K562 (cell line): ENCODE results near the gene TBL1XR1. TPM values are rescaled to one million over a fixed set of nuclear protein-coding genes. Genes with fewer than 3 reads are reported as not detected.
A peak's percentile ranks its signal among the peaks of the same experiment; 100 is the strongest.

ENCODE experiments used
- ATAC-seq: fragments of 200-7000 bp; cut with Tn5 transposase; 3 replicates; pipeline ENCODE4 v1.9.1; 2020; ENCODE audit warnings: moderate library complexity
- BruUV-seq: library from RNA; stranded (reverse); fragments of 400-500 nt; replicated peaks from 2 replicates; lab custom pipeline; 2021; lab: Mats Ljungman, UMichigan
- CTCF ChIA-PET: fragments of 300-600 bp; formaldehyde crosslinking; extraction: SDS; loops from one replicate; lab custom pipeline; 2021; ENCODE audit warnings: low intra/inter-chr PET ratio; lab: Yijun Ruan, JAX
- POLR2A ChIA-PET: fragments of 300-600, 350-650 bp; sonication (Branson Sonifier 250); formaldehyde crosslinking; extraction: SDS; loops from one replicate; lab custom pipeline; 2021; ENCODE audit warnings: antibody characterized with exemption, inconsistent platforms; lab: Yijun Ruan, JAX
- DNase-seq, 4 experiments: peaks; one replicate each; pipeline versions ENCODE4 v3.0.0 to v3.0.0-alpha.2; 2011 to 2018; ENCODE audit warnings: low spot score in 3 of 4, mixed read lengths in 3 of 4; ENCODE audit errors: extremely low read depth in 1 of 4
- FAIRE-seq: peaks from 2 replicates; lab custom pipeline; 2011; peaks lifted over from hg19 to GRCh38; lab: Jason Lieb, UNC
- H2AFZ ChIP-seq: 2 replicates; pipeline ENCODE4 v1.6.0; 2011; ENCODE audit warnings: low read depth, low read length, control low read depth, inconsistent platforms
- H3K27ac ChIP-seq: fragments of 200-600 bp; 3 replicates; pipeline ENCODE4 v1.8.0; 2011; ENCODE audit warnings: low read depth, mild to moderate bottlenecking, control low read depth, inconsistent platforms, low read length, moderate library complexity, mixed read lengths; ENCODE audit errors: extremely low read depth
- H3K27me3 ChIP-seq, 2 experiments: fragments of 300-600 bp in 1 of 2; 2 replicates in 1 of 2; 3 replicates in 1 of 2; pipeline versions ENCODE4 v1.6.0 to v1.8.0; 2011; ENCODE audit warnings: inconsistent platforms in 2 of 2, low read length in 2 of 2, mild to moderate bottlenecking in 1 of 2, mixed read lengths in 1 of 2, moderate library complexity in 1 of 2; ENCODE audit not compliant: control insufficient read depth in 2 of 2, insufficient read depth in 2 of 2
- H3K36me3 ChIP-seq: fragments of 300-600 bp; 3 replicates; pipeline ENCODE4 v1.8.0; 2011; ENCODE audit warnings: mild to moderate bottlenecking, low read length, inconsistent platforms; ENCODE audit not compliant: control insufficient read depth, insufficient read depth
- H3K4me1 ChIP-seq, 2 experiments: fragments of 200-600 bp in 1 of 2; replicated peaks in 1 of 2; 2 replicates in 1 of 2; 3 replicates in 1 of 2; pipeline versions ENCODE4 v1.5.1 to v1.8.0; 2011; ENCODE audit warnings: inconsistent platforms in 2 of 2, low read length in 2 of 2, mild to moderate bottlenecking in 1 of 2, mixed read lengths in 1 of 2, moderate library complexity in 1 of 2; ENCODE audit not compliant: control insufficient read depth in 2 of 2, insufficient read depth in 2 of 2
- H3K4me2 ChIP-seq: 2 replicates; pipeline ENCODE4 v1.6.1; 2011; ENCODE audit warnings: low read length, control low read depth, inconsistent platforms, mixed read lengths; ENCODE audit not compliant: insufficient read depth
- H3K4me3 ChIP-seq: fragments of 200-600 bp; sonication (generic), shearing (Covaris generic); 2 replicates; pipeline ENCODE4 v1.5.1; 2016; ENCODE audit warnings: control low read depth, inconsistent platforms
- H3K79me2 ChIP-seq: fragments of 200-600 bp; 3 replicates; pipeline ENCODE4 v1.8.0; 2011; ENCODE audit warnings: low read length, inconsistent platforms; ENCODE audit not compliant: control insufficient read depth, insufficient read depth
- H3K9ac ChIP-seq, 2 experiments: 2 replicates each; pipeline versions ENCODE4 v1.6.0 to v1.6.1; 2011; ENCODE audit warnings: low read depth in 2 of 2, low read length in 2 of 2, control low read depth in 1 of 2, inconsistent platforms in 1 of 2, mild to moderate bottlenecking in 1 of 2, mixed read lengths in 1 of 2; ENCODE audit not compliant: insufficient read depth in 1 of 2
- H3K9me1 ChIP-seq: one replicate; pipeline ENCODE4 v1.6.0; 2011; ENCODE audit warnings: inconsistent platforms, mild to moderate bottlenecking, low read length, moderate library complexity; ENCODE audit not compliant: control insufficient read depth, insufficient read depth
- H3K9me3 ChIP-seq: replicated peaks from 2 replicates; pipeline ENCODE4 v1.5.1; 2011; ENCODE audit warnings: low read depth, low read length, inconsistent platforms; ENCODE audit not compliant: control insufficient read depth, insufficient read depth
- H4K20me1 ChIP-seq: replicated peaks from 2 replicates; pipeline ENCODE4 v1.6.1; 2011; ENCODE audit warnings: low read length, inconsistent platforms, mixed read lengths; ENCODE audit not compliant: control insufficient read depth, insufficient read depth
- ARHGAP35 ChIP-seq: fragments of 450-650 bp; IDR thresholded peaks from 2 replicates; pipeline ENCODE4 v1.6.1; 2018; ENCODE audit not compliant: partially characterized antibody
- ARID1B ChIP-seq: fragments of 450-650 bp; IDR thresholded peaks from 2 replicates; pipeline ENCODE4 v1.6.1; 2016; ENCODE audit warnings: antibody characterized with exemption, mild to moderate bottlenecking, inconsistent platforms
- ASH1L ChIP-seq: fragments of 450-650 bp; IDR thresholded peaks from 2 replicates; pipeline ENCODE4 v1.6.1; 2018; ENCODE audit warnings: borderline replicate concordance, mild to moderate bottlenecking, low read depth; ENCODE audit not compliant: partially characterized antibody
- FOS ChIP-seq: IDR thresholded peaks from 3 replicates; pipeline ENCODE4 v1.6.1; 2011; ENCODE audit not compliant: insufficient read length; ENCODE audit errors: extremely low read depth
- HLTF ChIP-seq: fragments of 450-650 bp; IDR thresholded peaks from 2 replicates; pipeline ENCODE4 v1.6.1; 2016
- PTRF ChIP-seq: fragments of 450-650 bp; IDR thresholded peaks from 2 replicates; pipeline ENCODE4 v1.6.1; 2016; ENCODE audit warnings: mild to moderate bottlenecking, missing genetic modification characterization, missing compliant biosample characterization
- RB1 ChIP-seq: fragments of 450-650 bp; IDR thresholded peaks from 2 replicates; pipeline ENCODE4 v1.6.1; 2017; ENCODE audit warnings: low read depth, mild to moderate bottlenecking
- TRIM24 ChIP-seq, 2 experiments: fragments of 450-650 bp; IDR thresholded peaks; 2 replicates each; pipeline ENCODE4 v1.6.1; 2016
- ZNF174 ChIP-seq: fragments of 250-450 bp; sonication (Bioruptor Pico); IDR thresholded peaks from 2 replicates; pipeline ENCODE4 v1.4.0; 2020; ENCODE audit warnings: mild to moderate bottlenecking
- ZNF197 ChIP-seq: fragments of 200-800 bp; sonication (Bioruptor generic); IDR thresholded peaks from 2 replicates; pipeline ENCODE4 v1.6.1; 2016; ENCODE audit warnings: low read depth, missing genetic modification characterization, missing compliant biosample characterization
- WGBS: fragments of 100-300 bp; shearing (Covaris generic); methylation state at CpG from one replicate; pipeline ENCODE4 v1.1.6; 2016; ENCODE audit warnings: low coverage, mixed read lengths; ENCODE audit not compliant: insufficient coverage; ENCODE audit errors: missing lambda C conversion rate; 5-methylcytosine and 5-hydroxymethylcytosine counted together
- in situ Hi-C: fragments of 300-500 bp; cut with MboI; formaldehyde crosslinking; loops from 4 replicates; pipeline ENCODE4 v1.15.0; 2018; ENCODE audit warnings: inconsistent platforms, mixed read lengths
- intact Hi-C: fragments of 100-400 bp; cut with micrococcal nuclease; formaldehyde crosslinking; loops from 2 replicates; pipeline ENCODE4 v1.14.2; 2022
- polyA plus RNA-seq, 8 experiments: library from polyadenylated mRNA; depleted of rRNA in 4 of 8; stranded (reverse) in 5 of 8; unstranded in 3 of 8; fragments of >200 nt; fragmentation: Nextera tagmentation in 2 of 8; fragmentation: Illumina TruSeq in 1 of 8; extraction: Ambion mirVana in 2 of 8; extraction: Trizol in 1 of 8; gene quantifications; 2 replicates each; pipeline versions ENCODE4 v1.2.1 to v1.2.3, GENCODE V29; 2011 to 2014; ENCODE audit warnings: inconsistent platforms in 1 of 8, missing spikeins in 1 of 8
- total RNA-seq, 7 experiments: library from RNA; depleted of rRNA in 6 of 7; stranded (reverse); fragments of >200 nt in 6 of 7; fragmentation: Illumina TruSeq in 2 of 7; extraction: Trizol in 2 of 7; gene quantifications; 2 replicates each; pipeline versions ENCODE4 v1.2.1 to v1.2.3, GENCODE V29; 2011 to 2021; ENCODE audit warnings: low replicate concordance in 1 of 7
- TF ChIP-seq, protein P1 (sequence below): fragments of 200-800 bp; sonication (Bioruptor generic); IDR thresholded peaks from 2 replicates; pipeline ENCODE4 v1.6.1; 2017; ENCODE audit warnings: missing genetic modification characterization, missing compliant biosample characterization

The TBL1XR1 gene
- total and polyA plus RNA-seq, 9 of the 15 experiments (the other 6 are each of a cell fraction or from before 2014, with no cell fraction given) = 19.6 to 171 (median 83.3) TPM

DNA sequence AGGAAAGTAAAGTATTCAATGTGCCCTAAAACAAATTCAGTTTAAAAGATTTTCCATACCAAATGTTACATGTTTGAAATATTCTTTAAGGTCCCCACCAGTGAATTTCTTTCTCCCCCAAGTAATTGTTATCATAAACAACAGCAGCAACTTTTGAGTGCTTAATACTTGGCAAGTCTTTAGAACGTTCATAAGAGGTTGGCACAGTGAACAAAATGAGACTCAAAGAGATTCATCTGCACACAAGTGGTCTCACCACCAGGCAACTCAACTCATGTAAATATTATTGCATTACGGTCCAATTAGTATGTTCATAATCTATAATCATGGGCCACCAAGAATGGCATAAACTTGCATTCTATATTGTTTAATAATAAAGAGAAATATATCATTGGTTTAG is 98.7 kb downstream of the TBL1XR1 start:
- ATAC-seq = no peak

GRCh38 chr3:177096615-177097014 is 100.7 kb downstream of the TBL1XR1 start:
- Histone ChIP-seq H3K27ac (no peak overlapping the region), H2AFZ (no peak overlapping the region), H4K20me1 (no peaks in the 10 kb centered on the region), H3K27me3 (no peaks in the 10 kb centered on the region), H3K4me3 (no peak overlapping the region), H3K4me2 (no peak overlapping the region), H3K79me2 (peaks cover 96% of the 10 kb centered on the region), H3K9me1 (no peaks in the 10 kb centered on the region), H3K4me1 (no peaks in the 10 kb centered on the region), H3K9ac (no peak overlapping the region), H3K9me3 (peaks cover 5% of the 10 kb centered on the region), H3K36me3 (peaks cover 15% of the 10 kb centered on the region)
- no CpG with 5 or more reads among the region's 1 CpG for WGBS
- ChIA-PET POLR2A (no interaction called here), CTCF (no interaction called here)
- FAIRE-seq (no peak), DNase-seq (no peak), ATAC-seq (no peak)
- in situ Hi-C loops = no loop called here
- intact Hi-C loops = no loop called here
- BruUV-seq = no TSS peak
- TF ChIP-seq FOS (no peak), ZNF197 (no peak), ARID1B (no peak), PTRF (tag) (no peak), RB1 (no peak), HLTF (no peak), ARHGAP35 (no peak), ASH1L (no peak)
- TF ChIP-seq, protein P1, sequence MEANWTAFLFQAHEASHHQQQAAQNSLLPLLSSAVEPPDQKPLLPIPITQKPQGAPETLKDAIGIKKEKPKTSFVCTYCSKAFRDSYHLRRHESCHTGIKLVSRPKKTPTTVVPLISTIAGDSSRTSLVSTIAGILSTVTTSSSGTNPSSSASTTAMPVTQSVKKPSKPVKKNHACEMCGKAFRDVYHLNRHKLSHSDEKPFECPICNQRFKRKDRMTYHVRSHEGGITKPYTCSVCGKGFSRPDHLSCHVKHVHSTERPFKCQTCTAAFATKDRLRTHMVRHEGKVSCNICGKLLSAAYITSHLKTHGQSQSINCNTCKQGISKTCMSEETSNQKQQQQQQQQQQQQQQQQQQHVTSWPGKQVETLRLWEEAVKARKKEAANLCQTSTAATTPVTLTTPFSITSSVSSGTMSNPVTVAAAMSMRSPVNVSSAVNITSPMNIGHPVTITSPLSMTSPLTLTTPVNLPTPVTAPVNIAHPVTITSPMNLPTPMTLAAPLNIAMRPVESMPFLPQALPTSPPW (CRISPR knock-in tag) = no peak

More for the DNA sequence above, 98.7 kb downstream of the TBL1XR1 start:
- CTCF ChIA-PET = no interaction called here
- DNase-seq = no peak
- Histone ChIP-seq H3K36me3 (peaks cover 13% of the 10 kb centered on the region; the same call in 2 of the 3 replicates), H3K79me2 (peaks cover 98% of the 10 kb centered on the region), H2AFZ (no peak overlapping the region), H3K27ac (no peak overlapping the region), H3K9me1 (no peaks in the 10 kb centered on the region), H3K9me3 (peaks cover 5% of the 10 kb centered on the region), H3K4me1 (peaks cover 0 to 4% of the 10 kb centered on the region in 2 experiments; a peak in 2 of 5 replicates)
- no TSS peak for BruUV-seq
- TF ChIP-seq ZNF174 (no peak), TRIM24 (IDR thresholded peaks at IDR 0.05) (no peak)
- TF ChIP-seq, all 486 proteins: peak for 0
- Histone ChIP-seq H4K20me1 (no peaks in the 10 kb centered on the region), H3K4me3 (no peak overlapping the region), H3K9ac (no peak overlapping the region), H3K4me2 (no peak overlapping the region), H3K27me3 (no peaks in the 10 kb centered on the region)
- POLR2A ChIA-PET = no interaction called here
- 83% methylated on average over 2 of the region's 2 CpGs for WGBS
- intact Hi-C loops (no loop called here), in situ Hi-C loops (no loop called here)
- FAIRE-seq = peak; percentile 60
